Measurements from ENCODE around the gene SYT3. TPM values are rescaled to one million over a fixed set of nuclear protein-coding genes. Genes with fewer than 3 reads are reported as not detected.

Gene SYT3
- total RNA-seq, 4 donors from 2014 or later: not detected

DNA sequence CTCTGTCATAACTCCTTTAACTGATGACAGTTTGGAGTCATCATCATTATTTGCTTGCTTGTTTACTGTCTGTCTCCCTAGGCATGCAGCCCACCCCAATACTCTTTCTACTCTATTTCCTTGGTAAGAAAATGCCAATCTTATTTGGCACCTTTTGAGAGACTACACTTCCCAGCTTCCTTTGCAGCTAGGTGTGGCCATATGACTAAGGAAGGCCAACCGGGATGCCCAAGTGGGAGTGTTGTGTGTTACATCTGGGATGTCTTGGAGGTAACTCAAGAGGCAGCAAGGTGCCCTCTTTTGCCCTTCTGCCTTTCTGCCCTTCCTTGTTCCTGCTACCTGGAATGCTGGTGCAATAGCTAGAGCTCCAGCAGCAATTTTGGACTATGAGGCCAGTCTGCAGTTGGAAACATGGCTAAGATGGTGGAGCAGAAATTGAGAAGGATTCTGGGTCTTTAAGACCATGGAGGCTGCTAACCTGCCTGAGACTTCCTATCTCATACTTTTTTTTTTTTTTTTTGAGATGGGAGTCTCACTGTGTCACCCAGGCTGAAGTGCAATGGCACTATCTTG lies 37.0 kb upstream of the SYT3 start:
- ATAC-seq (ENCODE audit: low FRiP score) (no peak), DNase-seq (ENCODE audit: low spot score) (no peak)
- TF ChIP-seq, protein P1, sequence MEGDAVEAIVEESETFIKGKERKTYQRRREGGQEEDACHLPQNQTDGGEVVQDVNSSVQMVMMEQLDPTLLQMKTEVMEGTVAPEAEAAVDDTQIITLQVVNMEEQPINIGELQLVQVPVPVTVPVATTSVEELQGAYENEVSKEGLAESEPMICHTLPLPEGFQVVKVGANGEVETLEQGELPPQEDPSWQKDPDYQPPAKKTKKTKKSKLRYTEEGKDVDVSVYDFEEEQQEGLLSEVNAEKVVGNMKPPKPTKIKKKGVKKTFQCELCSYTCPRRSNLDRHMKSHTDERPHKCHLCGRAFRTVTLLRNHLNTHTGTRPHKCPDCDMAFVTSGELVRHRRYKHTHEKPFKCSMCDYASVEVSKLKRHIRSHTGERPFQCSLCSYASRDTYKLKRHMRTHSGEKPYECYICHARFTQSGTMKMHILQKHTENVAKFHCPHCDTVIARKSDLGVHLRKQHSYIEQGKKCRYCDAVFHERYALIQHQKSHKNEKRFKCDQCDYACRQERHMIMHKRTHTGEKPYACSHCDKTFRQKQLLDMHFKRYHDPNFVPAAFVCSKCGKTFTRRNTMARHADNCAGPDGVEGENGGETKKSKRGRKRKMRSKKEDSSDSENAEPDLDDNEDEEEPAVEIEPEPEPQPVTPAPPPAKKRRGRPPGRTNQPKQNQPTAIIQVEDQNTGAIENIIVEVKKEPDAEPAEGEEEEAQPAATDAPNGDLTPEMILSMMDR (IDR thresholded peaks at IDR 0.05): no peak

- no peak for DNase-seq (ENCODE audit: low spot score)
- TF ChIP-seq, protein P1 (IDR thresholded peaks at IDR 0.05): no peak
Observed at GRCh38 chr19:50673118-50673517, 33.4 kb upstream of the SYT3 start.

DNA sequence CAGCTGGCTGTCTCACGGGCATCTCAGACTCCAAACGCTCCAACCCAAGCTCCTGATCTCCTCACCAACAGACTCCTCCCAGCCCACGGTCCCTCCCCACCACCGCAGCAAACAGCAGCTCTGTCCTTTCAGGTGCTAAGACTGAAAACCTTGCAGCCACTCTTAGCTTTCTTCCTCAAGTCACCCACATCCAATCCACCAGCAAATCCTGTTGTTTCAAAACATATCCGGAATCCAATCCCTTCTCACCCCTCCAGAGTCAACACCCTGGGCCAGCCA lies 30.4 kb upstream of the SYT3 start:
- TF ChIP-seq, protein P1 (IDR thresholded peaks at IDR 0.05): no peak
- no peak for ATAC-seq (ENCODE audit: low FRiP score)
- DNase-seq (ENCODE audit: low spot score): no peak

More at GRCh38 chr19:50673118-50673517, 33.4 kb upstream of the SYT3 start:
- ATAC-seq (ENCODE audit: low FRiP score): no peak

DNA sequence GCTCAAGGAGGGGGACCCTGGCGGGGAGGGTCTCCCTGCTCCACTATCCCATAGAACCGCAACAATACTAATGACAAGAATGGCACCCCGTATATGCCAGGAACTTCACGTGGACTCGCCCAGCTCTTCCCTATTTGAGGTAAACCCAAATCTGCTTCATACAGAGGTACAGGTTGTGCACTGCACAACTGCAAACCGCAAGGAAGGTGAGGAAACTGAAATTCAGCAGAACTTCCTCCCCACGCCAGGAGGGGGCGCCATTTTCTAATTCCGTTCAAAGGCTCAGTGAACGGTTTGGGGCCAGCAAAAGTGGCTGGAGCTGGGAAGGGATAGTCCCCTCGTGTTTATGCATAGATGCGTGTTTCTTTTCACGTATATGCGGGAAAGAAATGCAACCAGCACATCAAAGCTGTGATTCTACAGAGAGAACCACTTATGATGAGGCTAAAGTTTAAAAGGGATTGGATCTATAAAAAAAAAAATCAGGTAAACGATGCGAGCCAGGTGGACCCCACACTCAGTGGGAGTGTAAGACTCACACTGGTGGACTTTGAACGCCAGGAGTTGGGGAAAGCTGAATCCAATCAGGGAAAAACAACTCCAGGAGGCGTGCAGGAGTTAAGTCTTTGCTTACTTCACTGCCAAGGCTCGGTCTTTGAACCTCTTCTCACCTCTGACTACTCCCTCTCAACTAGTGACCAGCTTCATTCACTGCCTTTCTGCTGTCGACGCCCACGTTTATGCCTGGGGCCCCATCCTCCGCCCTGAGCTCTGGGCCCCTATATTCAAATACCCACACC lies 29.8 kb upstream of the SYT3 start:
- TF ChIP-seq, protein P1 (IDR thresholded peaks at IDR 0.05): peak in 1 of 3 donors; percentile 20
- DNase-seq (ENCODE audit: low spot score) (no peak), ATAC-seq (ENCODE audit: low FRiP score) (no peak)

DNA sequence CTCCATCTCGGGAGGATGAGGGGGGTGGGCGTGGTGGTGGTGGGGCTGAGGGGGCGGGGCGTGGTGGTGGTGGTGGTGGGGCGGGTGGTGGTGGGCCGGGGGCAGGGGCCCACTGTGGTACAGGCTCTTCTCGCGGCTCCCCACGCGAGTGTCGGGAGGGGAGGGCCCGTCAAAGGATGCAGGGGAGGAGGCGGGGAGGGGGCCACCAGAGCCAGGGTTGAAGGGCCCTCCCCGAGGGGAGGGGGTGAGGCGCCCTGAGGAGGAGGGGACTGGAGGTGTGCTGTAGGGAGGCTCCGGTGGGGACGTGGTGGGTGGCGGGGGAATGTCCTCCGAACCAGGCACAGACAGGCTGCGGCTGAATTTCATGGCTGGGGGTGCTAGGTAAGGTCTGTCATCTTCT lies 29.2 kb upstream of the SYT3 start:
- TF ChIP-seq, protein P1 (IDR thresholded peaks at IDR 0.05): no peak
- DNase-seq (ENCODE audit: low spot score): no peak
- no peak for ATAC-seq (ENCODE audit: low FRiP score)

DNA sequence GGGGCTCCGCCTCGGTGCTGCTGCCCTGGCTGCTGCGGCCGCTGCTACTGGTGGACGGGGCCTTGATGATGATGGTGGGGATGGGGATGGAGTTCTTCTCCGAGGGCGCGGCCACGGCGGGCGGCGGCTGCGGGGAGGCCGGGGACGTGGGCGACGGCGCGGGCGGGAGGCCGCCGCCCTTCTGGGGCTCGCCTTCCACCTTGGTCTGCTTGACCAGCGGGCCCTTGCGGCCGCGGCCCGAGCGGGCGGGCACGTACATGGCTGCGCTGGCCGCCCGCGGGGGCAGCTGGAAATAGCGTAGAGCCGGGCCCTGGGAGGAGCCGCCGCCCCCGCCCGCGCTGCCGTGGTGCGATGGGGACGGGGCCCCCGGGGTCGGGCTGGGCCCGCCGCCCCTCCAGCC lies 28.7 kb upstream of the SYT3 start:
- DNase-seq (ENCODE audit: low spot score): no peak
- TF ChIP-seq, protein P1 (IDR thresholded peaks at IDR 0.05): no peak
- ATAC-seq (ENCODE audit: low FRiP score): no peak

DNA sequence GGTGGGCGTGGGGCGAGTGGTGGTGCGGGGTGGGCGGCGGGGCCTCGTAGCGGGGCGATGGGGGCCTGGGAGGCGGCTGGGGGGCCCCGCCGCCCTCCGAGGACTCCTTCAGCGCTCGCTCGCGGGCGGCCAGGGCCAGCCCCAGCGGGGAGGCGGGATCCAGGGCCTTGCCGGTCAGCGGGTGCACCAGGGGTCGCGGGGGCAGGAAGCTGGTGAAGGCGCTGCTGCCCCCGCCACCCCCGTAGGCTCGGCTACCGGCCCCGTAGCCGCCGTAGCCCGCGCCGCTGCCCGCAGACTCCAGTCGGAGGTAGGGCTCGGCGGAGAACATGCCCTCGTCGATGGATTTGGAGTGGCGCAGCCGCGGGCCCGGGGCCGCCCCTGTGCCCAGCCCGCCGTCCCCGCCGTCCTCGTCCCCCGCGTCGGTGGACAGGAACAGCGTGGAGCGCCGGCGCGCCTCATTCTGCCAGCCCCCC lies 28.1 kb upstream of the SYT3 start:
- DNase-seq (ENCODE audit: low spot score): no peak
- ATAC-seq (ENCODE audit: low FRiP score): no peak
- TF ChIP-seq, protein P1 (IDR thresholded peaks at IDR 0.05): no peak
